Measurements from ENCODE around the gene PDCD2L. TPM values are rescaled to one million over a fixed set of nuclear protein-coding genes. Genes with fewer than 3 reads are reported as not detected.
"Not testable (repeated sequence)": the region's sequence is repeated elsewhere in the genome, so short reads cannot be mapped to it uniquely, and the experiment has no call there.

The PDCD2L gene
- total RNA-seq: 10.6 TPM

GRCh38 chr19:34404109-34404909, at the start of gene PDCD2L:
TSS of gene PDCD2L (plus strand) at chr19:34404399. CDS start at chr19:34404431, 32 bp downstream.
- peak; percentile 92 for DNase-seq (ENCODE audit: low spot score)

GRCh38 chr19:34355201-34355600, 49.0 kb upstream of the PDCD2L start:
- DNase-seq (ENCODE audit: low spot score): no peak

GRCh38 chr19:34356875-34357274, 47.3 kb upstream of the PDCD2L start:
- DNase-seq (ENCODE audit: low spot score): no peak

- no peak for DNase-seq (ENCODE audit: low spot score)
Observed at GRCh38 chr19:34357431-34357830, 46.8 kb upstream of the PDCD2L start.

- DNase-seq (ENCODE audit: low spot score): peak; percentile 98
Observed at GRCh38 chr19:34359140-34359953, 44.9 kb upstream of the PDCD2L start.

GRCh38 chr19:34359954-34360315, 44.3 kb upstream of the PDCD2L start:
- DNase-seq (ENCODE audit: low spot score): no peak

GRCh38 chr19:34360354-34360909, 43.8 kb upstream of the PDCD2L start:
- no peak for DNase-seq (ENCODE audit: low spot score)

- no peak for DNase-seq (ENCODE audit: low spot score)
Observed at GRCh38 chr19:34362679-34363069, 41.5 kb upstream of the PDCD2L start.

- no peak for DNase-seq (ENCODE audit: low spot score)
Observed at GRCh38 chr19:34363094-34363493, 41.1 kb upstream of the PDCD2L start.

GRCh38 chr19:34363930-34364329, 40.3 kb upstream of the PDCD2L start:
- DNase-seq (ENCODE audit: low spot score): no peak

GRCh38 chr19:34364462-34364829, 39.8 kb upstream of the PDCD2L start:
- DNase-seq (ENCODE audit: low spot score): no peak

GRCh38 chr19:34364830-34365462, 39.3 kb upstream of the PDCD2L start, which contains the start of gene GPI:
TSS of gene GPI (plus strand) at chr19:34365196. CDS start at chr19:34365267, 71 bp downstream.
- DNase-seq (ENCODE audit: low spot score): peak; percentile 65

- peak; percentile 62 for DNase-seq (ENCODE audit: low spot score)
Observed at GRCh38 chr19:34365463-34366401, 38.5 kb upstream of the PDCD2L start.

GRCh38 chr19:34366738-34367623, 37.2 kb upstream of the PDCD2L start:
- no peak for DNase-seq (ENCODE audit: low spot score)

- no peak for DNase-seq (ENCODE audit: low spot score)
Observed at GRCh38 chr19:34367624-34367957, 36.6 kb upstream of the PDCD2L start.

- DNase-seq (ENCODE audit: low spot score): no peak
Observed at GRCh38 chr19:34368338-34368737, 35.9 kb upstream of the PDCD2L start.

GRCh38 chr19:34369166-34369565, 35.0 kb upstream of the PDCD2L start:
- not testable (repeated sequence) for DNase-seq (ENCODE audit: low spot score)

- no peak for DNase-seq (ENCODE audit: low spot score)
Observed at GRCh38 chr19:34370117-34370516, 34.1 kb upstream of the PDCD2L start.

- DNase-seq (ENCODE audit: low spot score): no peak
Observed at GRCh38 chr19:34370983-34371382, 33.2 kb upstream of the PDCD2L start.
